Measurements from ENCODE around the gene EXOC4.

EXOC4 gene

GRCh38 chr7:133730360-133730759, 477.5 kb downstream of the EXOC4 start:
- no peak for DNase-seq

- DNase-seq = no peak
Measured at GRCh38 chr7:133733401-133733800, 480.5 kb downstream of the EXOC4 start.

GRCh38 chr7:133735222-133735621, 482.3 kb downstream of the EXOC4 start:
- DNase-seq = no peak

GRCh38 chr7:133739817-133740216, 486.9 kb downstream of the EXOC4 start:
- no peak for DNase-seq

- no peak for DNase-seq
Measured at GRCh38 chr7:133741078-133741477, 488.2 kb downstream of the EXOC4 start.

- no peak for DNase-seq
Measured at GRCh38 chr7:133741703-133742102, 488.8 kb downstream of the EXOC4 start.

GRCh38 chr7:133742709-133743538, 490.0 kb downstream of the EXOC4 start:
- DNase-seq = no peak

- no peak for DNase-seq
Measured at GRCh38 chr7:133744451-133744850, 491.6 kb downstream of the EXOC4 start.

GRCh38 chr7:133746305-133746704, 493.4 kb downstream of the EXOC4 start:
- DNase-seq = no peak

- no peak for DNase-seq
Measured at GRCh38 chr7:133746847-133747246, 494.0 kb downstream of the EXOC4 start.

GRCh38 chr7:133748443-133749407, 495.8 kb downstream of the EXOC4 start:
- no peak for DNase-seq

- DNase-seq = no peak
Measured at GRCh38 chr7:133750287-133750686, 497.4 kb downstream of the EXOC4 start.

GRCh38 chr7:133751079-133751478, 498.2 kb downstream of the EXOC4 start:
- DNase-seq = no peak

GRCh38 chr7:133753513-133753912, 500.6 kb downstream of the EXOC4 start:
- no peak for DNase-seq

GRCh38 chr7:133754708-133755107, 501.8 kb downstream of the EXOC4 start:
- no peak for DNase-seq

GRCh38 chr7:133755901-133756300, 503.0 kb downstream of the EXOC4 start:
- DNase-seq = no peak

GRCh38 chr7:133761443-133761842, 508.6 kb downstream of the EXOC4 start:
- DNase-seq = peak in 1 of 2 experiments; percentile 20

GRCh38 chr7:133763076-133763640, 510.3 kb downstream of the EXOC4 start:
- no peak for DNase-seq

GRCh38 chr7:133769668-133770067, 516.8 kb downstream of the EXOC4 start:
- no peak for DNase-seq

GRCh38 chr7:133770863-133771492, 518.1 kb downstream of the EXOC4 start:
- DNase-seq = no peak

GRCh38 chr7:133771788-133772419, 519.0 kb downstream of the EXOC4 start:
- DNase-seq = peak; percentile 43 to 58

- no peak for DNase-seq
Measured at GRCh38 chr7:133773601-133774000, 520.7 kb downstream of the EXOC4 start.
